ENCODE data around the gene ACCSL. TPM values are rescaled to one million over a fixed set of nuclear protein-coding genes. Genes with fewer than 3 reads are reported as not detected.

The ACCSL gene
- polyA plus RNA-seq, 3 donors = not detected

DNA sequence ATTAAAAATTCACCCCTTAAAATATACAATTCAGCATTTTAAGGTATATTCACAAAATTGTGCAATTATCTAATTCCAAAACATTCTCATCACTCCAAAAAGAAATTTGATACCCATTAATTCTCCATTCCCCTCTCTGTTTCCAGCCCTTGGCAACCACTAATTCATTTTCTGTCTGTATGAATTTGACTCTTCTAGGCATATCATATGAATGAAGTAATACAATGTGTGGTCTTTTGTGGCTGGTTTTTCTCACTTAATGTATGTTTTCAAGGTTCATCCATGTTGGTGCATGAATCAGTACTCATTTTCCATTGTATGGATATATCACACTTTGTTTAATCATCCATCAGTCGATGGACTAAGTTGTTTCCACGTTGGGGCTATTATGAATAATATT lies 29.0 kb upstream of the ACCSL start:
- Mint-ChIP-seq H3K27me3 (ENCODE audit: low read depth in 3 of 3) (peaks cover 4 to 23% (median 4%) of the 10 kb centered on the region in 3 donors), H3K9me3 (peaks cover 2 to 12% (median 6%) of the 10 kb centered on the region in 7 donors), H3K4me1 (no peaks in the 10 kb centered on the region), H3K36me3 (no peaks in the 10 kb centered on the region), H3K4me3 (no peak overlapping the region), H3K27ac (no peak overlapping the region)
- TF ChIP-seq, protein P1, sequence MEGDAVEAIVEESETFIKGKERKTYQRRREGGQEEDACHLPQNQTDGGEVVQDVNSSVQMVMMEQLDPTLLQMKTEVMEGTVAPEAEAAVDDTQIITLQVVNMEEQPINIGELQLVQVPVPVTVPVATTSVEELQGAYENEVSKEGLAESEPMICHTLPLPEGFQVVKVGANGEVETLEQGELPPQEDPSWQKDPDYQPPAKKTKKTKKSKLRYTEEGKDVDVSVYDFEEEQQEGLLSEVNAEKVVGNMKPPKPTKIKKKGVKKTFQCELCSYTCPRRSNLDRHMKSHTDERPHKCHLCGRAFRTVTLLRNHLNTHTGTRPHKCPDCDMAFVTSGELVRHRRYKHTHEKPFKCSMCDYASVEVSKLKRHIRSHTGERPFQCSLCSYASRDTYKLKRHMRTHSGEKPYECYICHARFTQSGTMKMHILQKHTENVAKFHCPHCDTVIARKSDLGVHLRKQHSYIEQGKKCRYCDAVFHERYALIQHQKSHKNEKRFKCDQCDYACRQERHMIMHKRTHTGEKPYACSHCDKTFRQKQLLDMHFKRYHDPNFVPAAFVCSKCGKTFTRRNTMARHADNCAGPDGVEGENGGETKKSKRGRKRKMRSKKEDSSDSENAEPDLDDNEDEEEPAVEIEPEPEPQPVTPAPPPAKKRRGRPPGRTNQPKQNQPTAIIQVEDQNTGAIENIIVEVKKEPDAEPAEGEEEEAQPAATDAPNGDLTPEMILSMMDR (IDR thresholded peaks at IDR 0.05) = no peak
- H3K4me1 ChIP-seq (ENCODE audit: control insufficient read depth in 1 of 2, insufficient read depth in 2 of 2, low read length in 2 of 2) = no peaks in the 10 kb centered on the region
- H3K27ac ChIP-seq (ENCODE audit: low read depth in 1 of 2, low read length in 2 of 2) = no peak overlapping the region
- H3K9ac ChIP-seq (ENCODE audit: insufficient read depth, low read length, poor library complexity, severe bottlenecking) = no peak overlapping the region
- no peaks in the 10 kb centered on the region for H3K36me3 ChIP-seq (replicated peaks in 1 of 2; ENCODE audit: control insufficient read depth in 1 of 2, insufficient read depth in 2 of 2, low read length in 2 of 2)
- H3K4me3 ChIP-seq (replicated peaks in 1 of 3; ENCODE audit: low read depth in 2 of 3, low read length in 3 of 3) = no peak overlapping the region
- H3K4me2 ChIP-seq (replicated peaks; ENCODE audit: extremely low read depth, low read length, poor library complexity, severe bottlenecking) = no peak overlapping the region
- H2AFZ ChIP-seq (ENCODE audit: insufficient read depth, low read depth, low read length, poor library complexity, severe bottlenecking) = no peak overlapping the region
- intact Hi-C loops (cut with micrococcal nuclease) = no loop called here
- no peaks in the 10 kb centered on the region for H3K79me2 ChIP-seq (ENCODE audit: insufficient read depth, low read length)
- H3K27me3 ChIP-seq (ENCODE audit: control insufficient read depth in 2 of 2, insufficient read depth in 2 of 2, low read length in 2 of 2) = no peaks in the 10 kb centered on the region
- WGBS (ENCODE audit: insufficient coverage) = no CpG with 5 or more reads among the region's 2 CpGs
- H4K20me1 ChIP-seq (ENCODE audit: insufficient read depth, low read length) = no peaks in the 10 kb centered on the region
- H3K9me3 ChIP-seq (replicated peaks in 1 of 2; ENCODE audit: control insufficient read depth in 1 of 2, insufficient read depth in 1 of 2, low read length in 2 of 2) = no peaks in the 10 kb centered on the region
- DNase-seq = no peak

- Histone ChIP-seq H3K27me3 (ENCODE audit: control insufficient read depth in 2 of 2, insufficient read depth in 2 of 2, low read length in 2 of 2) (no peaks in the 10 kb centered on the region), H3K4me1 (ENCODE audit: control insufficient read depth in 1 of 2, insufficient read depth in 2 of 2, low read length in 2 of 2) (no peaks in the 10 kb centered on the region), H3K4me3 (replicated peaks in 1 of 3; ENCODE audit: low read depth in 2 of 3, low read length in 3 of 3) (no peak overlapping the region), H3K4me2 (replicated peaks; ENCODE audit: extremely low read depth, low read length, poor library complexity, severe bottlenecking) (no peak overlapping the region), H3K9ac (ENCODE audit: insufficient read depth, low read length, poor library complexity, severe bottlenecking) (no peak overlapping the region), H3K79me2 (ENCODE audit: insufficient read depth, low read length) (no peaks in the 10 kb centered on the region), H3K27ac (ENCODE audit: low read depth in 1 of 2, low read length in 2 of 2) (no peak overlapping the region), H4K20me1 (ENCODE audit: insufficient read depth, low read length) (no peaks in the 10 kb centered on the region), H3K9me3 (replicated peaks in 1 of 2; ENCODE audit: control insufficient read depth in 1 of 2, insufficient read depth in 1 of 2, low read length in 2 of 2) (no peaks in the 10 kb centered on the region), H3K36me3 (replicated peaks in 1 of 2; ENCODE audit: control insufficient read depth in 1 of 2, insufficient read depth in 2 of 2, low read length in 2 of 2) (no peaks in the 10 kb centered on the region), H2AFZ (ENCODE audit: insufficient read depth, low read depth, low read length, poor library complexity, severe bottlenecking) (no peak overlapping the region)
- Mint-ChIP-seq H3K4me3 (no peak overlapping the region), H3K4me1 (no peaks in the 10 kb centered on the region), H3K27ac (no peak overlapping the region), H3K9me3 (peaks cover 2 to 20% (median 12%) of the 10 kb centered on the region in 7 donors), H3K36me3 (no peaks in the 10 kb centered on the region), H3K27me3 (ENCODE audit: low read depth in 3 of 3) (peaks cover 12 to 23% (median 13%) of the 10 kb centered on the region in 3 donors)
- TF ChIP-seq, protein P1 (IDR thresholded peaks at IDR 0.05) = no peak
- no CpG with 5 or more reads among the region's 1 CpG for WGBS (ENCODE audit: insufficient coverage)
- intact Hi-C loops (cut with micrococcal nuclease) = no loop called here
- no peak for DNase-seq
These were observed 22.8 kb upstream of the ACCSL start for GRCh38 chr11:44024977-44025376.
